Activated naive CD4-positive, alpha-beta T cell treated with anti-CD3 and anti-CD28 coated beads, Interleukin-2, amount 10 ng/mL, durations not matched to agents 7 days and 5 days (primary cell): Measurements from ENCODE around the gene MMP26.

Experiments used
- CTCF ChIA-PET: fragments of 350-600 bp; sonication (Branson Sonifier 250); formaldehyde crosslinking; loops from one replicate; lab custom pipeline; 2021; ENCODE audit warnings: antibody characterized with exemption; lab: Charles Lee
- DNase-seq: peaks from one replicate; pipeline ENCODE4 v3.0.0-alpha.2; 2020
- H3K27ac Mint-ChIP-seq: one replicate; pipeline ENCODE4 v1.8.0; 2021; ENCODE audit warnings: mild to moderate bottlenecking, moderate library complexity, mixed read lengths
- H3K27me3 Mint-ChIP-seq: one replicate; pipeline ENCODE4 v1.8.0; 2021; ENCODE audit warnings: mild to moderate bottlenecking, mixed read lengths
- H3K36me3 Mint-ChIP-seq: one replicate; pipeline ENCODE4 v1.8.0; 2021; ENCODE audit warnings: mixed read lengths
- H3K4me1 Mint-ChIP-seq: one replicate; pipeline ENCODE4 v1.8.0; 2021; ENCODE audit warnings: mixed read lengths
- H3K4me3 Mint-ChIP-seq: one replicate; pipeline ENCODE4 v1.8.0; 2021; ENCODE audit warnings: mild to moderate bottlenecking, moderate library complexity, mixed read lengths
- H3K9me3 Mint-ChIP-seq: one replicate; pipeline ENCODE4 v1.8.0; 2021; ENCODE audit warnings: mixed read lengths

The MMP26 gene

GRCh38 chr11:4704054-4704789 lies at the start of gene MMP26:
Gene MMP26, plus strand, starts transcription at chr11:4704784.
- CTCF ChIA-PET: no interaction called here
- Mint-ChIP-seq H3K9me3 (no peaks in the 10 kb centered on the region), H3K27me3 (no peaks in the 10 kb centered on the region), H3K27ac (no peak within 1 kb of the TSS), H3K4me3 (no peak within 1 kb of the TSS), H3K36me3 (no peaks in the 10 kb centered on the region), H3K4me1 (no peaks in the 10 kb centered on the region)
- DNase-seq: no peak

- CTCF ChIA-PET: no interaction called here
- H3K4me1 Mint-ChIP-seq: peaks cover 2% of the 10 kb centered on the region
Measured at GRCh38 chr11:4658629-4659445, 45.7 kb upstream of the MMP26 start.

GRCh38 chr11:4662876-4663275 lies 41.7 kb upstream of the MMP26 start:
- no peaks in the 10 kb centered on the region for H3K4me1 Mint-ChIP-seq
- H3K27me3 Mint-ChIP-seq: peaks cover 8% of the 10 kb centered on the region
- DNase-seq: no peak
- H3K9me3 Mint-ChIP-seq: no peaks in the 10 kb centered on the region
- CTCF ChIA-PET: no interaction called here
- H3K4me3 Mint-ChIP-seq: no peak overlapping the region
- H3K27ac Mint-ChIP-seq: no peak overlapping the region
- H3K36me3 Mint-ChIP-seq: no peaks in the 10 kb centered on the region

More at GRCh38 chr11:4658629-4659445, 45.7 kb upstream of the MMP26 start:
- Mint-ChIP-seq H3K4me3 (no peak overlapping the region), H3K9me3 (no peaks in the 10 kb centered on the region), H3K27me3 (peaks cover 8% of the 10 kb centered on the region), H3K36me3 (no peaks in the 10 kb centered on the region), H3K27ac (no peak overlapping the region)
- DNase-seq: no peak

- DNase-seq: no peak
- Mint-ChIP-seq H3K9me3 (no peaks in the 10 kb centered on the region), H3K4me1 (no peaks in the 10 kb centered on the region), H3K27ac (no peak overlapping the region), H3K27me3 (peaks cover 3% of the 10 kb centered on the region), H3K36me3 (no peaks in the 10 kb centered on the region), H3K4me3 (no peak overlapping the region)
- CTCF ChIA-PET: no interaction called here
Measured at GRCh38 chr11:4664183-4664582, 40.4 kb upstream of the MMP26 start.

- CTCF ChIA-PET: interaction anchor here (0.7 kb wide), 1 partner anchor 783 kb away, joined by 3 read pairs; no protein-coding TSS in a partner anchor
- H3K4me3 Mint-ChIP-seq: no peak overlapping the region
- no peak overlapping the region for H3K27ac Mint-ChIP-seq
- DNase-seq: no peak
- H3K4me1 Mint-ChIP-seq: no peaks in the 10 kb centered on the region
- peaks cover 3% of the 10 kb centered on the region for H3K27me3 Mint-ChIP-seq
- H3K36me3 Mint-ChIP-seq: no peaks in the 10 kb centered on the region
- H3K9me3 Mint-ChIP-seq: no peaks in the 10 kb centered on the region
Measured at GRCh38 chr11:4664786-4665185, 39.8 kb upstream of the MMP26 start.

- no peaks in the 10 kb centered on the region for H3K9me3 Mint-ChIP-seq
- H3K27me3 Mint-ChIP-seq: peaks cover 3% of the 10 kb centered on the region
- H3K4me1 Mint-ChIP-seq: no peaks in the 10 kb centered on the region
- H3K36me3 Mint-ChIP-seq: no peaks in the 10 kb centered on the region
- DNase-seq: no peak
- CTCF ChIA-PET: no interaction called here
- no peak overlapping the region for H3K27ac Mint-ChIP-seq
- H3K4me3 Mint-ChIP-seq: no peak overlapping the region
Measured at GRCh38 chr11:4665424-4665823, 39.2 kb upstream of the MMP26 start.

GRCh38 chr11:4671741-4672140 lies 32.8 kb upstream of the MMP26 start:
- CTCF ChIA-PET: no interaction called here
- Mint-ChIP-seq H3K9me3 (no peaks in the 10 kb centered on the region), H3K4me1 (no peaks in the 10 kb centered on the region), H3K36me3 (no peaks in the 10 kb centered on the region), H3K27me3 (no peaks in the 10 kb centered on the region), H3K4me3 (no peak overlapping the region), H3K27ac (no peak overlapping the region)
- DNase-seq: no peak

- CTCF ChIA-PET: no interaction called here
- no peaks in the 10 kb centered on the region for H3K9me3 Mint-ChIP-seq
- DNase-seq: no peak
Measured at GRCh38 chr11:4672470-4672869, 32.1 kb upstream of the MMP26 start.

GRCh38 chr11:4673781-4674180 lies 30.8 kb upstream of the MMP26 start:
- no peaks in the 10 kb centered on the region for H3K9me3 Mint-ChIP-seq
- DNase-seq: no peak
- H3K4me3 Mint-ChIP-seq: no peak overlapping the region
- no peaks in the 10 kb centered on the region for H3K4me1 Mint-ChIP-seq
- CTCF ChIA-PET: no interaction called here
- no peaks in the 10 kb centered on the region for H3K27me3 Mint-ChIP-seq
- no peaks in the 10 kb centered on the region for H3K36me3 Mint-ChIP-seq
- H3K27ac Mint-ChIP-seq: no peak overlapping the region

More at GRCh38 chr11:4672470-4672869, 32.1 kb upstream of the MMP26 start:
- no peaks in the 10 kb centered on the region for H3K27me3 Mint-ChIP-seq
- no peaks in the 10 kb centered on the region for H3K4me1 Mint-ChIP-seq
- H3K36me3 Mint-ChIP-seq: no peaks in the 10 kb centered on the region
- no peak overlapping the region for H3K27ac Mint-ChIP-seq
- H3K4me3 Mint-ChIP-seq: no peak overlapping the region

- CTCF ChIA-PET: no interaction called here
- no peaks in the 10 kb centered on the region for H3K36me3 Mint-ChIP-seq
- no peak overlapping the region for H3K4me3 Mint-ChIP-seq
- no peaks in the 10 kb centered on the region for H3K27me3 Mint-ChIP-seq
- no peak for DNase-seq
- H3K4me1 Mint-ChIP-seq: no peaks in the 10 kb centered on the region
- H3K27ac Mint-ChIP-seq: no peak overlapping the region
- no peaks in the 10 kb centered on the region for H3K9me3 Mint-ChIP-seq
Measured at GRCh38 chr11:4677948-4678347, 26.6 kb upstream of the MMP26 start.

- Mint-ChIP-seq H3K36me3 (no peaks in the 10 kb centered on the region), H3K4me1 (no peaks in the 10 kb centered on the region), H3K4me3 (no peak overlapping the region), H3K9me3 (no peaks in the 10 kb centered on the region), H3K27ac (no peak overlapping the region), H3K27me3 (no peaks in the 10 kb centered on the region)
- DNase-seq: no peak
- CTCF ChIA-PET: no interaction called here
Measured at GRCh38 chr11:4680341-4680740, 24.2 kb upstream of the MMP26 start.

GRCh38 chr11:4682623-4683419 lies 21.8 kb upstream of the MMP26 start:
- H3K4me3 Mint-ChIP-seq: no peak overlapping the region
- no peaks in the 10 kb centered on the region for H3K27me3 Mint-ChIP-seq
- DNase-seq: no peak
- H3K27ac Mint-ChIP-seq: no peak overlapping the region
- no peaks in the 10 kb centered on the region for H3K4me1 Mint-ChIP-seq
- H3K9me3 Mint-ChIP-seq: no peaks in the 10 kb centered on the region
- CTCF ChIA-PET: no interaction called here
- no peaks in the 10 kb centered on the region for H3K36me3 Mint-ChIP-seq

GRCh38 chr11:4684631-4685285 lies 19.8 kb upstream of the MMP26 start:
- Mint-ChIP-seq H3K4me3 (no peak overlapping the region), H3K36me3 (no peaks in the 10 kb centered on the region), H3K4me1 (no peaks in the 10 kb centered on the region), H3K27ac (no peak overlapping the region), H3K27me3 (no peaks in the 10 kb centered on the region), H3K9me3 (no peaks in the 10 kb centered on the region)
- DNase-seq: no peak
- CTCF ChIA-PET: no interaction called here

GRCh38 chr11:4695442-4695841 lies 9.1 kb upstream of the MMP26 start:
- CTCF ChIA-PET: no interaction called here
- H3K27me3 Mint-ChIP-seq: no peaks in the 10 kb centered on the region
- H3K27ac Mint-ChIP-seq: no peak overlapping the region
- no peaks in the 10 kb centered on the region for H3K9me3 Mint-ChIP-seq
- H3K4me1 Mint-ChIP-seq: no peaks in the 10 kb centered on the region
- no peak overlapping the region for H3K4me3 Mint-ChIP-seq
- no peaks in the 10 kb centered on the region for H3K36me3 Mint-ChIP-seq
- no peak for DNase-seq
